Stimulated activated CD8-positive, alpha-beta memory T cell treated with anti-CD3 and anti-CD28 coated beads, Interleukin-4, amount 100 ng/mL, for 4 hours (primary cell): ENCODE data around the gene TSSK6.
A peak's percentile ranks its signal among the peaks of the same experiment; 100 is the strongest.

Source experiments
- DNase-seq, 2 donors: peaks; one replicate each; pipeline ENCODE4 v3.0.0-alpha.2; 2020; ENCODE audit warnings: low read depth in 2 of 2, low spot score in 1 of 2

TSSK6 gene

DNA sequence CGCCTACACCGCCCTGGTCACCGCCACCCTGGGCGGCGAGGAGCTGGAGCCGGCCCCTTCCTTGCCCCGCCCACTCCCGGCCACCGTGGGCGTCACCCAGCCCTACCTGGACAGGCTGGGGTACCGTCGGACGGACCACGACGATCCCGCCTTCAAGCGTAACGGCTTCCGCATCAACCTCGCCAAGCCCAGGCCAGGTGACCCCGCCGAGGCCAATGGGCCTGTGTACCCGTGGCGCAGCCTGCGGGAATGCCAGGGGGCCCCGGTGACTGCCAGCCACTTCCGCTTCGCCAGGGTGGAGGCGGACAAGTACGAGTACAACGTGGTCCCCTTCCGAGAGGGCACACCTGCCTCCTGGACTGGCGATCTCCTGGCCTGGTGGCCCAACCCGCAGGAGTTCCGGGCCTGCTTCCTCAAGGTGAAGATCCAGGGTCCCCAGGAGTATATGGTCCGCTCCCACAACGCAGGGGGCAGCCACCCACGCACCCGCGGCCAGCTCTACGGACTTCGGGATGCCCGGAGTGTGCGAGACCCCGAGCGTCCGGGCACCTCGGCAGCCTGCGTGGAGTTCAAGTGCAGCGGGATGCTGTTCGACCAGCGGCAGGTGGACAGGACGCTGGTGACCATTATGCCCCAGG, 29.7 kb upstream of the TSSK6 start:
- no peak for DNase-seq

DNA sequence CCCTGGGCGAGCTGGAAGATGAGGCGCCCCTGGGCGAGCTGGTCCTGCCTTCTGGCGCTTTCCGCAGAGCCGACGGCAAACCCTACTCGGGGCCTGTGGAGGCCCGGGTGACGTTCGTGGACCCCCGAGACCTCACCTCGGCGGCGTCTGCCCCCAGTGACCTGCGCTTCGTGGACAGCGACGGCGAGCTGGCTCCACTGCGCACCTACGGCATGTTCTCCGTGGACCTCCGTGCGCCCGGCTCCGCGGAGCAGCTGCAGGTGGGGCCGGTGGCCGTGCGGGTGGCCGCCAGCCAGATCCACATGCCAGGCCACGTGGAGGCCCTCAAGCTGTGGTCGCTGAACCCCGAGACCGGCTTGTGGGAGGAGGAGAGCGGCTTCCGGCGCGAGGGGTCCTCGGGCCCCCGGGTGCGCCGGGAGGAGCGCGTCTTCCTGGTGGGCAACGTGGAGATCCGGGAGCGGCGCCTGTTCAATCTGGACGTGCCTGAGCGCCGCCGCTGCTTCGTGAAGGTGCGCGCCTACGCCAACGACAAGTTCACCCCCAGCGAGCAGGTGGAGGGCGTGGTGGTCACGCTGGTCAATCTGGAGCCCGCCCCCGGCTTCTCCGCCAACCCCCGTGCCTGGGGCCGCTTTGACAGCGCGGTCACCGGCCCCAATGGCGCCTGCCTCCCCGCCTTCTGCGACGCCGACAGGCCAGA, 29.1 kb upstream of the TSSK6 start:
- DNase-seq: no peak

DNA sequence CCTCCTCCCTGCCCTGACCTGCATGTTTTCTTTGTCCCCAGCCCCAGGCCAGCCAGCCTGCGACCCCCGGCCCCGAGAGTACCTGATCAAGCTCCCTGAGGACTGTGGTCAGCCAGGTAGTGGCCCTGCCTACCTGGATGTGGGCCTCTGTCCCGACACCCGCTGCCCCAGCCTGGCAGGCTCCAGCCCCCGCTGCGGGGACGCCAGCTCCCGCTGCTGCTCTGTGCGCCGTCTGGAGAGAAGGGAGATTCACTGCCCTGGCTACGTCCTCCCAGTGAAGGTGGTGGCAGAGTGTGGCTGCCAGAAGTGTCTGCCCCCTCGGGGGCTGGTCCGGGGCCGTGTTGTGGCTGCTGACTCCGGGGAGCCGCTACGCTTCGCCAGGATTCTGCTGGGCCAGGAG, 28.3 kb upstream of the TSSK6 start:
- DNase-seq: no peak

DNA sequence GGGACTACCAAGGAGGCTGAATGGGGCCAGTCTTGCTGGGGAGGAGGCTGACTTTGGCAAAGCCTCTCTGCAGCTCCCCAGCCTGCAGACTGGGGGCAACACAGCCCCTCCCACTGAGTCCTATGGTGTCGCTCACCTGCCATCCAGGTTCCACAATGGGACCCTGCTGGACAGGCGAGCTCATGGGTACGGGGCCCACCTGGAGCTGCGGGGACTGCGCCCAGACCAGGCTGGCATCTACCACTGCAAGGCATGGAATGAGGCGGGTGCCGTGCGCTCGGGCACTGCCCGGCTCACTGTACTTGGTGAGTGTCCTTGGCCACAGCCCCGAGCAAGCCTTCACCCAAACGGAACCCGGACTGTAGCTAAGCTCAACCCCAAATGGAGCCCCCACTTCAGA, 27.8 kb upstream of the TSSK6 start:
- no peak for DNase-seq

DNA sequence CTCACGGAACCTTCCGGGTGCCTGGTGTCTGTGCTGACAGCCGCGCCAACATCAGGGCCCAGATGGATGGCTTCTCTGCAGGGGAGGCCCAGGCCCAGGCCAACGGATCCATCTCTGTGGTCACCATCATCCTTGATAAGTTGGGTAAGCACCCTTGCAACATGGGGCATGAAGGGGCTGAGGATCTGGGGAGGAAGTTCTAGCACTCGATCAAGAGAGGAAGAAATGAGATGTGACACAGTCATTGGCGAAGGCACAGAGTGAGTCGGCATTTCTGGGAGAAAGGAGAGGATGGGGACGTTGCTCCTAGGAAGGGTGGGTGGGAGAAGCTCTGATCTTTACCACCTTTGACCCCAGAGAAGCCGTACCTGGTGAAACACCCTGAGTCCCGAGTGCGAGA, 27.2 kb upstream of the TSSK6 start:
- no peak for DNase-seq

DNA sequence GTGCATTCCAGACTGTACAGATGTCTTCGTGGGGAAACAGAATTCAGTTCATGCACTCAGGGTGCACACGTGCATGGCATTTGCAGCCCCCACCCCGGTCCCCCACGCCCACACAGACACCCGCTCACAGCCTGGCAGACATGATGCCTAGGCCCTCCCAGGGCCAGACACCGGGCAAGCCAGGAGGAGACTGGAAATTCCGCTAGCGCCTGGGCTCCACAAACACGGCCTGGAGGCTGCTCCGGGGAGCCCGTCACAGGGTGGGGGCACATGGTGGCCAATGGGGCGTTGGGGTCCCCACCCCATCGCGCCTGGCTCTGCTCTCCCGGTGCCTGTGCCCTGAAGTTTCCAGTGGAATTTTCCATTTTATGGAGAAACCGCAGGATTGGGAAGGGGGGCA, 26.3 kb upstream of the TSSK6 start:
- DNase-seq: no peak

DNA sequence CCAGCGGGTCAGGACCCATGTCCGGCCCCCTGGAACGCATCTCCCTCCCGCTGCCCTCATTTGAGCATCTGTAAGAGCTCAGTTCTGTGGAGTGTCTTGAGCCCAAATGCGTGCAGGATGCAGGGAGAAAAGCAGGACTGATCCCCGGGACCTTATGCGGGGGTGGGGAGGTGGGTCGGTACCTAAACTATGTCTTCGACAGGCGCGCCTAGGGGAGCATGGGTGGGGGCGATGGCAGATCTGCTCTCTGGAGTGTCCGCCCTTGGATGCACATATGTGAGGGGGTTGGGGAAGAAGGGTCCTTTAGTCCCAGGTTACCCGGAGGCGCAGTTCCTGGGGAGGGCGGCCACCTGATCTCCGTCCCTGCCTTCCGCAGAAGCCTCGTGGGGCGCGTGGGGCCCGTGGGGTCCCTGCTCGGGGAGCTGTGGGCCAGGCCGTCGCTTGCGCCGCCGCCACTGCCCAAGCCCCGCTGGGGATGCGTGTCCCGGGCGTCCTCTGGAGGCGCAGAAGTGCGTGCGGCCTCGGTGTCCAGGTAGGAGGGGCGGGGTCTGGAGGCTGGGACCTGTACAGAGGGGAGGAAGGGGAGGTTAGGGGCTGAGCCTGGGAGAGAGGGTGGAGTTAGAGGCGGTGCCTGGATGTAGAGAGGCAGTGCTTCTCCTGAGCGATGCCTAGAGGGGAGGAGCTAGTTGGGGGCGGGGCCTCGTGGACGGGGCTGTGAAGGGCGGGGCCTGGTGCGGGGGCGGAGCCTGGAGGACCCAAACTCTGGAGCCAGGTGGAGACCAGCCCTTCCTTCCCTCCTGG, 25.6 kb upstream of the TSSK6 start:
- peak; percentile 40 to 41 for DNase-seq

DNA sequence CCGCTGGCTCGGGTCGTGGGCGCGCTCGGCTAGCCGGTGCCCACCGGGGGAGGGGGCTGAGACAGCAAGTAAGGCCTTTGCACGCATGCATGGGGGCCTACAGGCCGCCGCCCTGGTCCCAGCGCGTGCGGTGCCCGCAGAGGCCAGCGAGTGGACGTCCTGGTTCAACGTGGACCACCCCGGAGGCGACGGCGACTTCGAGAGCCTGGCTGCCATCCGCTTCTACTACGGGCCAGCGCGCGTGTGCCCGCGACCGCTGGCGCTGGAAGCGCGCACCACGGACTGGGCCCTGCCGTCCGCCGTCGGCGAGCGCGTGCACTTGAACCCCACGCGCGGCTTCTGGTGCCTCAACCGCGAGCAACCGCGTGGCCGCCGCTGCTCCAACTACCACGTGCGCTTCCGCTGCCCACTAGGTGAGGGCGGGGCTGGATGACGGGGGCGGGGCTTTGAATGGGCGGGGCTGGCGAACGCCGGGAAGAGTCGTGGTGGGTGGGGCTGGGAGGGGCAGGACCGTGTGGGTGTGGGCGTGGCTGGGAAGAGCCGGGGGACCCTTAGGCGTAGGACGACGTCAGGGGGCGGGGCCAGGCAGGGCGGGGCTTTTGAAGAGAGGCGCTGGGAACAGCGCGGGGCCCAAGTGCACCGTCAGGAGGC, 24.8 kb upstream of the TSSK6 start:
- DNase-seq: peak; percentile 42 to 53

DNA sequence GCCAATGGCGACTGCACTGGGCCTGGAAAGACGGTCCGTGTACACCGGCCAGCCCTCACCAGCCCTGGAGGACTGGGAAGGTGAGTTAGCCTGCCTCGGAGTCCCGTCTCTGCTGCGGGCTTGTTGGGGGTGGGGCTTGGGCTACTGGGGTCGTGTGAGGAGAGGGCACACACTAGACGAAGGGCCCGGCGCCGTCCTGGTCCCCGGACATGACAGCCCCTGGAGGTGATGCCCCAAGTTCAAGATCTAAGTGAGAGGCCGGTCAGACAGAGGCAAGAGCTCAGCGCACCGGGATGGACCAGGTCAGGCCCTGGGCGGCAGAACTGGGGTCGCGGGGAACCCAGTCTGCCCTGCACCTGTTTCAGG, 24.3 kb upstream of the TSSK6 start:
- no peak for DNase-seq

DNA sequence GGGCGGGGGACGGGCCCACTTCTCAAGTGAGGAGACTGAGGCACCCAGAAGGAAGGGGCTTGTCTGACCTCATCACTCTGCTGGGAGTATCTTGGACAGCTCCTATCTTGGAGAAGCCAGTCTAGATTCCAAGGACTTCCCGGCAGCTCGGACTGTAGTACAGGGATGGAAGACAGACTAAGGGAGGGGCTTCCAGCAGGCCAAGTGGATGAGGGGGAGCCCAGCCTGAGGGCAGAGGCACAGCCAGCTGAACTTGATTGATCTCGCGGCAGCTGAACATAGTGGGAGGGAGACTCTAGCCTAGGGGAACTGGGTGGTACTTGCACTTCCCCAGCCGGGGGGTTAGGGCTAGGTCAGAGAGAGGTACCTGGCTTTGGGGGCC, 23.4 kb upstream of the TSSK6 start:
- no peak for DNase-seq

DNA sequence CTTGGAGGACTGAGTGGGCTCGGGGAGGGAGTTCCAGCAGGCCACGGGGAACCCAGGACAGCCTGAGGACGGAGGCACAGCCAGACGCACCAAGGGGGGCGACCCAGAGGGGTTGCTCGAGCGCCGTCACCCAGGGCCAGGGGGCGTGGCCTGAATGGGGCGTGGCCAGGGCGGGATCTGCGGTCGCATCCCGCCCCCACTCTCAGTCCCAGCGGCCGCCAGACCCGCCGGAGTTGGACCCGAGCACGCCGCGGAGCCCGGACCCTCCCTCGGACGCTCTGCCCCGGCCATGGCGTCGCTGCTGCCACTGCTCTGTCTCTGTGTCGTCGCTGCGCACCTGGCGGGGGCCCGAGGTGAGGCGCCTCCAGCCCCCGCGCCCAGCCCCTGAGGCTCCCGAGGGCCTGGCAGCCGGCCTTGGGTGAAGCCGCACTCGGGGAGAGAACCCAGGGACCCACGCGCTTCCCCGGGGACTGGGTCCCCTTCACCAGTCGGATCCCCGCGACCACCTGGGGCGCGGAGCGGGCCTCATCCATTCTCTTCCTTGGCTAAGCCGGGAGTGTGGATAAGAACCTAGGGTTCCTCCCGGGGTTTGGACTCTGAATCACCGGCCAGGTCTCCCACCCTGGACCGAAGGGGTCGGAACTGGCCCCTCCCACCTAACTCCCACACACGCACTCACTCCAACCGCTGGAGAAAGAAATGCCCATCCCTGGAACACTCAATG, 22.9 kb upstream of the TSSK6 start, which contains the start of gene CILP2:
Gene CILP2, plus strand, starts transcription at position 205 of the 724 bp plus-strand sequence. Its CDS starts 85 bp downstream, at position 290.
- DNase-seq: peak in 1 of 2 donors; percentile 16

DNA sequence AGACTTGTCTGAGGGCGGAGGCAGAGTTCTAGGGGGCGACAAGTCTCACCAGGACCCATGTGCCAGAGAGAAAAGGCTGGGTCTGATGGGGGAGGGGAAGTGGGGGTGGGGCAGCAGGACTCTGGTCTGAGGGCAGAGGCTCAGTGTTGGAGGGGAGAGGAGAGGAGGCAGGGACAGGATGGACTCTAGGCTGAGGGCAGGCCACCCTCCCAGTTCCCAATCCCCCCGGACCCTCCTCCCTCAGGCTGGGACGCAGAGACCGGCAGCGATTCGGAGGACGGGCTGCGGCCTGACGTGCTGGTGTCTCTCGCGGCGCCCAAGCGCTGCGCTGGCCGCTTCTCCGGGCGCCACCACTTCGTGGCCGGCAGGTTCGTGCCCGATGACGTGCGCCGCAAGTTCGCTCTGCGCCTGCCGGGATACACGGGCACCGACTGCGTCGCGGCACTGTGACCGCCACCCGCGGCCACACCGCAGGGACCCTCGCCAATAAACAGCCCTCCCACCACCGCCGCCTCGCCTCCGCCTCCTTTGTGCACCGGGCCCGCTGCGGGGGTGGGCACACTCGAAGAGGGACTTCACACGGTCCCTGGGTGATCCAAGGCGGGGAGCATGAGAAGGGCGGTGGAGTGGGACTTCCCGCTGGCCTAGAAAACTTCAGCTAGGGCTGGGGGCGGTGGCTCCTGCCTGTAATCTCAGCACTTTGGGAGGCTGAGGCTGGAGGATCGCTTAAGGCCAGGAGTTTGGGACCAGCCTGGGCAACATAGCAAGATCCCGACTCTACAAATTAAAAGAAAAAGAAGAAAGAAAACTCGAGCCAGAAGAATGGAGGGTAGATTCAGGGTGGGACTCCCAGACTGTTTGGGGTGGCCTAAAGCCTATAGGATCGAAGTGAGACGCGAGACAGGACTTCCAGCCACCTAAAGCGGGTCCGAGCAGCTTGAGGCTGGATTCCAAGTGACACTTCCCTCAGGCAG, 22.0 kb upstream of the TSSK6 start:
- peak in 1 of 2 donors; percentile 13 for DNase-seq

DNA sequence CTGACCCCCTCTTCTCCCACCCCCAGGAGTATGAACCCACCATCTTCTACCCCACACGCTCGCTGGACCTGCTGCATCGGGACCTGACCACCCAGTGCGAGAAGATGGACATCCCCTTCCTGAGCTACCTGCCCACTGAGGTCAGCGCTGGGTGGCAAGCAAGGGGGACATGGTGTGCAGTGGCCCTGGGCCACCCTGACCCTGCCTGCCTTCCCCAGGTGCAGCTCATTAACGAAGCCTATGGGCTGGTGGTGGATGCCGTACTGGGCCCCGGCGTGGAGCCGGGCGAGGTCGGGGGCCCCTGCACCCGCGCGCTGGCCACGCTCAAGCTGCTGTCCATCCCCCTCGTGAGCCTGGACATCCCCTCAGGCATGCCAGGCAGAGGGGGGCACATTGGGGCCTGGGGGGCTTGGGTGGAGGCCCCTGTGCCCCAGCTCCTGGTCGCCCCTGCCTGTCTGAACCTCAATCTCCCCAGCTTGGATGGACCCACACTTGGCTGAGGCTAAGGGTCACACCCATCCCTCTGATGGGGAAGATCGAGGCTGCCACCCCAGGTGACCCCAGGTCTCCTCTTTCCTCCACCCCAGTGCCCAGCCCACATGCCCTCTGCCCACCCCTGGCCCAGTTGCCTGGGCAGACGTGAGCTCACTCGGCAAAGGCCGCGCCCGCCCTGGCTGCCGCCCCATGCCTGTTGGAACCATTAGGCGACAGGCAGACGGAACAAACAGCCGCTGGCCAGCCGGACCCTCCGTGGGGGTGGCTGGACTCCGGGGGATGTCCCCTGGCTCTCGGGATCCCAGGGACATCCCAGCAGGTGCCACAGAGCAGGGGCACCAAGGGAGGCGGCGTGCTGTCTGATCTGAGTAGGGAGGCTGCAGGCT, 20.2 kb upstream of the TSSK6 start:
- DNase-seq: no peak

DNA sequence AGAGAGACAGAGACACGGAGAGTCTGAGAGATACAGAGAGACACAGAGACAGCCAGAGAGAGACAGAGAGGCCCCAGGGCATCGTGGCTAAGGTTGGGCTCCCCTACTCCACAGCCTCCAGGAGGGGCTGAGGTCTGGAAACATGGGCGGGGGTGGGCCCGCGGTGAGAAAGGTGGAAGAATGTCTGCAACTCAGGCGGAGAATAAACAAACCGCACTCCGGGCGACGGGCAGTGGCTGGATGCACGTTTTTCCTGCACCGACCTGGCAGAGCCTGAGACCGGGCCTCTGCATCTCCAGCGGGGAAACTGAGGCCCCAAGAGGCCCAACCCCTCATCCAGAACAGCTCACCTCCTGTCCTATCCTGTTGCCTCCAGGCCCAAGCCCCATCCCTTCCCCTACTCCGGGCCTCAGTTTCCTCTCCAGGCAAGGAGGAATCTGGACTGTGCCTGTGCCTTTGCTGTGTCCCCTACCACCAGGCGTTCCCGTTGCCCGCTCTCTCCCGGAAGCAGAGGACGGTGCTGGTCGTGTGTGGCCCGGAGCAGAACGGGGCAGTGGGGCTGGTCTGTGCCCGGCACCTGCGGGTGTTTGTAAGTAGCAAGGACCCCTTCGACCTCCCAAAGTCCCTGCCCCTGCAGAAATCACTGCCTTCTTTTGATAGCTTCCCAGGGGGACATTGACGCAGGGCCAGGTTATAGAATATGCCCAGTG, 19.4 kb upstream of the TSSK6 start:
- DNase-seq: no peak

DNA sequence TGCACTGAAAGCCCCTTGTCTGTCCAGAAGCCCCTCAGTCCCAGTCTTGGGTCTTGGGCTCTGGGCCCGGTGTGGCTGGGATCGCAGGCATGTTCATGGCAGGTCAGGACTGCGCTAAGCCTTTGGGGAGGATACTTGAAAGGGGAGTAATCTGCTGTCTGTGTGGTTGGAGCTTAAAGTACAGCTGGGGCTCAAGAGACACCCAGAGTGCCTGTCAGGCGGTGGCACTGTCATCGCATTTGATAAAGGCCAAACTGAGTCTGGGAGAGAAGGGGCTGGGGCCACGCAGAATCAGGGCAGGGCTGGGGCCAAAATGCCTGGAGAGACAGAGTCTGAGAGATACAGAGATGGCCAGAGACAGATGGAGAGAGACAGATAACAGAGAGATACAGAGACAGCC, 18.5 kb upstream of the TSSK6 start:
- DNase-seq: no peak

DNA sequence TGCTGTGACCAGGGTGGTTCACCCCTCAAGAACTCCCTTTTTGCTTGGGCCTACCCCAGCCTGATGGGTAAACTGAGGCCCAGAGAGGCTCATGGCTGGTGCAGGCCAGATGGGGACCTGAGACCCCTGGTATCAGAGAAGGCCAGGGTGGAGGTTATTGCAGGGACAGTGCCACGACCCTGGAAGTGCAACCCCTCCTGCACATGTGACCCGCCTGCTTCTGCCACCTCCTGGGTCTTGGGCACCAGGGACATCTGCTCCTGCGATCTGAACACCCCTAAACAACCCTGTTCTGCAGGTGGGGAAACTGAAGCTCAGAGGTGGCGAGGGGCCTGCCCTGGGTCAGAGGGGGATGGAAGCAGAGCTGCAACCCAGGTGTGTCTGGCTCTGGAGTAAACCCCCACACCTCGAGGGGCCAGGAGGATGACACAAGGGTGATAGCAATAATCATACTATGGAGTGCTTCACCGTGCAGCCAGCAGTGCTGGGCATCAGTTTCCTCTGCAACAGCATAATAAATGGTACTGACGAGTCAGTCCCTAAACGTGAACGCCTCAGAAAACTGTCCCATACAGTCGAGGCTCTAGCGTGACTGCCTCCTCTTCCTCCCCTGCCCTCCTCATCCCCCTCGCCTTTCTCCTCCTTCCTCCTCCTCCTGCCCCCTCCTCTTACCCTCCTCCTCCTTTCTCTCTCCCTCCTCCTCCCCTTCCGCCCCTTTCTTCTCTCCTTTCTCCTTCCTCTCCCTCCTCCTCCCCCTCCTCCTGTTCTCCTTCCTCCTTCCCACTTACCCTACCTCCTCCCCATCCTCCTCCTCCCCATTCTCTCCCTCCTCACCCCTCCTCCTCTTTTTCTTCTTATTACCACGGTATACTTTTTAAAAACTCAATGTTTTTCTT, 17.7 kb upstream of the TSSK6 start:
- no peak for DNase-seq
